ENCODE data around the gene LAG3.

The LAG3 gene

GRCh38 chr12:6824085-6824775, 51.9 kb downstream of the LAG3 start:
- no peak for DNase-seq (ENCODE audit: low spot score)

DNA sequence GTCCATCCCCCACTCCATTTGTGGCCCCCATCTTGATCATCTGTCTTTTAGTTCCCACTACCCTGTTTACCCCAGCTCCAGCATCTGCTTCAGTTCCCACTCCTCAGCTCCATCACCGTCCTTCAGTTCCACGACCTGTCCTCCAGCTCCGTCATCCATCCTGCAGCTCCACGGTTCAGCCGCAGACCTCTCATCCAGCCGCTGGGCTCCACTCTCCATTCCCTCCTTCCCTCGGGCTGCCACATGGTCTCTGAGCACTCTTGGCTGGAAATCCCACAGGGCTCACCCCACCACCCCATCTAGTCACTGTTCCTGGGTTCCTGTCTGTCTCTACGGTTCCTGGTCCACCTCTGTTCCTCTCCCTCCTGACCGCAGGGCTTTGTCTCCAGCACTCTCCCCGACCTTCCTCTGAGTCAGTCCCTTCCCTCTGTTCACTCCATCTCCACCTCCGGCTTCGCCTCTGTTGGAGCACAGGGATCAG, 52.6 kb downstream of the LAG3 start:
- no peak for DNase-seq (ENCODE audit: low spot score)

- peak; percentile 76 for DNase-seq (ENCODE audit: low spot score)
These were observed 53.2 kb downstream of the LAG3 start for GRCh38 chr12:6825398-6826124.

- no peak for DNase-seq (ENCODE audit: low spot score)
These were observed 53.9 kb downstream of the LAG3 start for GRCh38 chr12:6826125-6826733.

- DNase-seq (ENCODE audit: low spot score), result no peak
These were observed 54.6 kb downstream of the LAG3 start for GRCh38 chr12:6826734-6827436.

DNA sequence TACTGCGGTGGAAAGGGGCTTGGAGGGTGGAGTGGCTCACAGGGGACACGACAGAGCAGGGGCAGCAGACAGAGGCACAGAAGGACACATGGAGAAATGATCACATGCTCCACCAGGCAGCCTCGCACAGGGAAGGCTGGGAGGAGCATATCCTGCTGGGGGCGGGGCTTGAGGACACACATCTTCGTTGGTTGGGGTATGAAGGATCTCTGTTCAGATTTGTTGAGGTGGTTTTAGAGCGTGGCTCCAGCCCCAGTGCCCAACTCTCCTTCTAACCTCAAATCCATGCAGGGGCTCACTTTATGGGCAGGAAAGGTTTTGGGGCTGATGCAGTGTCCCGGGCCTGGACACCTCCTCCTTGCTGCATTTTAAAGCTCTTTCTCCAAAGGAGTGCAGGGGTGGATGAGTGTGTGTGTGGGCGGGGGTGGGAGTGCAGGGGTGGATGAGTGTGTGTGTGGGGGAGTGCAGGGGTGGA, 55.2 kb downstream of the LAG3 start:
- DNase-seq (ENCODE audit: low spot score), result no peak

Data from hematopoietic multipotent progenitor cell treated with erythropoietin and hydrocortisone succinate and interleukin-3 and kit ligand, for 15 days (in vitro differentiated cells).